GM08714 (cell line): Measurements from ENCODE around the gene IGF1R.

ENCODE experiments used
- H3K4me3 ChIP-seq: fragments of 200-500 bp; sonication (Bioruptor generic); 2 replicates; pipeline ENCODE4 v1.5.1; 2014; ENCODE audit warnings: mild to moderate bottlenecking, low read length, inconsistent platforms
- ZNF274 ChIP-seq: IDR thresholded peaks from 2 replicates; pipeline ENCODE4 v1.6.1; 2012; ENCODE audit warnings: mild to moderate bottlenecking, low read depth, low read length

Gene IGF1R

DNA sequence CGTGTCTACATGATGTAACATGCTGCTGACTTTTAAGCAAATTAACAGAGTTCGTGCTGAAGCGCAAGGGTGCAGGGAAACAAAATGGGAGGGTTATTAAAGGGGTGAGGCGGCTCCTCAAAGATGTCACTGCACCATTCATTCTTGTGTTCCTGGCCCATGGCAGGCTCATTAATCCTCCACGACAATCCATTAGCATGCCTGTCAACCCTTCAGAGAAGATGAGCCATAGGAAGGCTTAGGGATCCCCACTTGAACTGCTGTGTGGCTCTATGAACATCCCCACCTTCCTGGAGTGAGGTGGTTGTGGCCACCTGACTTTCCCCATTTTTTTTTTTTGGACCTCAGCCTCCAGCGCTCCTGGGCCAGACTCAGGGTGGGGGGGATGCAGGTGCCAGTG lies 45.8 kb downstream of the IGF1R start:
- no peak for TF ChIP-seq ZNF274
- no peak overlapping the region for H3K4me3 ChIP-seq

DNA sequence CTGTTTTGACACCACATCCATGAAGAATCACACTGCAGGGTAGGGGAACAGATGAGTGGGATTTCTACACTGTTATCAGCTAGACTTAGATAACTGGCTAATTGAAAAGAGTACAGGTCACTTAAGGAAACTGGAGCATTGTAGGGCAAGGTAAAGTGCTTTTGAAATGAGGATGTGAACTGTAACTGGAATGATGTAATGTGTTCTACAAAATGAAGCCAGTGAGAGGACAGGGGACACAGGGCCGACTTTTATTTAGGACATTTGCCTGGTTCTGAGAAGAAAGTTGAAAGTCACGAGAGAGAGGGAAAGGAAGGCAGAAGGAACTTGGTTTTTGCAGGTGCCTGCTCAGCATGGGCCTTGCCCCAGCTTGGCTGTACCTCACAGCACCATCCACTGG lies 50.5 kb downstream of the IGF1R start:
- TF ChIP-seq ZNF274: no peak
- no peak overlapping the region for H3K4me3 ChIP-seq

DNA sequence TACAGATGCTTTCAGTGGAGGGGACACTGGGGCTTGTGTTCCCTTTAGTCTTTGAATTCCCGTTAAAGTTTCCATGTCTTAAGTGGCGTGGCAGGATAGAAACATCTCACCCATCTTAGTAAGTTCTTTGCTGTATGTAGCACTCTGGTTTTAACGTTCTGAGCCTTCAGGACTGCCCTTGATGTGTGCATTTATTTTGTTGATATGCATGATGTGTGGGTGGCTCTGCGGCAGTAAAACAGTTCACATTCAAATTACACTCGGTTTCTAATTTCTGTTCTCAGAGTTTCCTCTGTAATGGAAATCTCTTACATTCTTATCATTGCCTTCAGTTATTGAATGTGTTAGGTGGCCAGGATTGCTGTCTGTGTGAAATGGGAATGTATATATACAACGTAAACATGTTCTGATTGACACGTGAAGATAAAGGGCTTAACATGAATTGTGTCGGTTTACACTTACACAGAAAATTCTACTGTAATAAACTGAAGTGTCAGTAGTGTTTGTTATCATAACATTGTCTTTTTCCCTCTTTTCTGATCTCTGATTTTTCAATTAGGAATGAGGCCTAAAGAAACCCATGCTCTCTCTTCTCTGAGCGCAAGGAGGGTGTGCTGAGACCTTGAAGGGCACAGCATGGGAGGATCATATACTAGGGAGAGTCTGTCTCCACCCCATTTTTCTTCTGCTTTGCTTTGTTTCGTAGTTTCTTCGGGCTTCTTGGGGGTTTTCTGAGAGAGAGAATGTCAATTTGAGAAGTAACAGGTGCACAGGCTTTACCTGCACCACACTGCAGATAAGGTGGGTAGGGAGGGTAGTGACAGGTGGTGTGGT lies 51.5 kb downstream of the IGF1R start:
- no peak for TF ChIP-seq ZNF274

DNA sequence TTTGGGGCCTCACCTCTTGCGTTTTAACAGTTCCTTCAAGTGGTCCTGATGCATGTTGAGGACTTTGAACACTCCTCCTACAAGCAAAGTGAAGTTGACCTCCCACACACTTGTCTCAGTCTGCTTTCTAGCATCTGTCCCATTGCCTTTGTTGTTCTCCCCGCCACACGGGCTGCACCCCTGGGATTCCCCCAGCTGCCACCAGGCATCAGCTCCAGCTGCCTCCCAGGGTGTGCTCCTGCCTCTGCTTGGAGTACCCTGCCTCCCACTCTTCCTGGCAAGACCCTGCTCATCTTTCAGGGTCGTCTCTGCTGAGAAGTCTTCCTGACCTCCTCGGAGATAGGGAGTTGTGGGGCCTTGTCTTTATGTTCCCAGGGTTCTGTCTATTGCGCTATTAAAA lies 52.2 kb downstream of the IGF1R start:
- TF ChIP-seq ZNF274: no peak
- H3K4me3 ChIP-seq: no peak overlapping the region

More for the DNA sequence above, 51.5 kb downstream of the IGF1R start:
- H3K4me3 ChIP-seq: no peak overlapping the region

DNA sequence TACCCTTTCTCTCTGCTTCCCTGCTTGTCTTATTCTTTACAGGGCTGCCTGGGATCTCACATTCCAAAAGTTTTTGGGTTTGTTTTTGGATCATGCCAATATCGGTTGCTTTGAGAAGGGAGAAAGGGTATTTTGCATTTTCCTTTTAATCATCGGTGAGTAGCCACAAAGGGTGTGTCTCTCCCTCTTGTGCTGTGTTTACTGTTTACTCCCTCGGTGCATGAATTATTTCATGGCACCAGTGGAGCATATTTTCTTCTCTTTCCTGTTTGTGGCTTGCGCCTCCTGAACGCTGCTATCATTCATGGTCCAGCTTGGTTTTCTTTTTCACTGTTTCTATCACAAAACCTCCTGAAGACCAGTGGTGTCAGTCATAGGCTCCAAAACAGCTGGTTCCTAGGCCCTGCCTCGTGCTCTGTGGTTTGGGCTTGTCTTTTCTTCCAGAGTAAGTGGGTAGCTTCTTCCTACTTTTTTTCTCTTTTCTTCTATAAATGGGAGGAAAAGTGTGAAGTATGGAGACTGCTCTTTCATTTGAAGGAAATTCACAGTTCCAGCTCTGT lies 54.9 kb downstream of the IGF1R start:
- no peak for TF ChIP-seq ZNF274
- H3K4me3 ChIP-seq: no peak overlapping the region

DNA sequence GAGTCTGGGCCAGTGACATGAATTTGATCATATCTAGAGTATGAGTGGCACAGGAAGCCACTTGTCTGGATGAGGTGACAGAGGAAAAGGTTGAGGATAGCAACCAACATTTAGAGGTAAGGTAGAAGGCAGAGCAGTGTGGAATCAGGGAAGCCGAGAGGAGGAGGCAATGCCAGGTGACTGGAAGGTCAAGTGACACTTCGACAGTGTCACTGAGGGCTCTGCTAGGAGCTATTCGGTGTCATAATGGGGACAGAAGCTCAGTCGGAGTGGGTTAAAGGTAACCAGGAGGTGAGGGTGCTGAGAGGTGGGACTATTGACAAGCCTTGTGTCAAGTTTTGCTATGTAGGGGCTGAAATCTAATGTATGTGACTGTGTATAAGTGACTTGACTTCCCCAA lies 56.7 kb downstream of the IGF1R start:
- TF ChIP-seq ZNF274: no peak
- H3K4me3 ChIP-seq: no peak overlapping the region

DNA sequence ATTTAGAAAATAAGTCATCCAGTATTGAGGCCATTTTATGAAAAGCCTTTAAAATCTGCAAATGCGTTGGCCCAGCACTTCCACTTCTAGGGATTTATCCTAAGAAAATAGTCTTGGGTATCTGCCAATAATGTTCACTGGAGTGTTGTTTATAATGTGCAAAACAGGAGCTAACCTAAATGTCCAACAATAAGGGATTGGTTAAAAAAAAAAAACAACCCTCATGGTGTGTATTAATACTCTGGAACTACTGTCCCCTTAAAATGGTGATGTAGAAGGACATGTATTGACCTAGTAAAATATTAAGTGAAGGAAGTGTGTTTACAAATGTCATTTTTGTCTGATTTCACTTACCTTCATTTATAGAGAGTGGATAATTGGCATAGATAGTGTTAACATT lies 58.0 kb downstream of the IGF1R start:
- no peak for TF ChIP-seq ZNF274
- H3K4me3 ChIP-seq: no peak overlapping the region

DNA sequence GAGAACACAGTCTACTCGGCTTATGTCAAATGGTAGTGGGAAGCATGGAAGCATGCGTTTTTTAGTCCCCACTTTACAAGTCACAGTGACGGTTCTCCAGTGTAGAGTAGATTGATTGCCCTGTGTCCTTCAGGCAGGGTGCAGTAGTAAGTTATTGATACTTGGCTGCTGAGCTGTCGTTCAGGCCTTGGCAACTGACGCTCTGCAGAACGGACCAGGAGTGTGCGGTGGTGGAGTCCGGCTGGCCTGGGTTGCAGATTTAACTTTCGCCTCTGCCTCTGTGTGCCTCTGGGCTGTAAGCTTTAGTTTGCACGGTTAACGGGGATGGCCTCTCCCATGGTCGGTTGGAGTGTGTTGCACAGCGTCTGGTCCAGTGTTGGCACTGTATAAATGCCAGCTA lies 58.6 kb downstream of the IGF1R start:
- no peak for TF ChIP-seq ZNF274
- H3K4me3 ChIP-seq: no peak overlapping the region

DNA sequence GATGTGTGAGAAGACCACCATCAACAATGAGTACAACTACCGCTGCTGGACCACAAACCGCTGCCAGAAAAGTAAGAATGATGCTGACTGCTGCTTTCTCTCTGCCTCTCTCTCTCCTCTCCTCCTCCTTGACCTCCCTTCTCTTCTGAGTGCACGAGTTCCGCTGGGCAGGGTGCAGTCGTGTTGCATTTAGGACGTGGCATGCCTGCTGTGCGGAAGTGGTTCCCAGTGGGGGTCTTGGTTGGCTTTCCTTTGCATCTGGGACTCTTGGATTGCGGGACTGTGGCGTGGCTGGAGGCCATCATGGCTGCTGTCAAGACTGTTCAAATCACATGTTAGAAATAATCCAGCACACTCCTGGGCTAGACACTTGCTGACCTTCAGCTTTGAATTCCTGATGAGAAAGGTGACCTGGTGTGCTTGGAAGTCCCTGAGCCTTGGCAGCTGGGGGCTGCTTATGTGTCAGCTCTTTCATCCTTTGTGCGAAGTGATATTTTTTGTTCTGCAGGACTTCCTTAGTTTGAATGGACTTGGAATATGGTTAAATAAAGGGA lies 59.8 kb downstream of the IGF1R start:
- TF ChIP-seq ZNF274: no peak
- H3K4me3 ChIP-seq: no peak overlapping the region

DNA sequence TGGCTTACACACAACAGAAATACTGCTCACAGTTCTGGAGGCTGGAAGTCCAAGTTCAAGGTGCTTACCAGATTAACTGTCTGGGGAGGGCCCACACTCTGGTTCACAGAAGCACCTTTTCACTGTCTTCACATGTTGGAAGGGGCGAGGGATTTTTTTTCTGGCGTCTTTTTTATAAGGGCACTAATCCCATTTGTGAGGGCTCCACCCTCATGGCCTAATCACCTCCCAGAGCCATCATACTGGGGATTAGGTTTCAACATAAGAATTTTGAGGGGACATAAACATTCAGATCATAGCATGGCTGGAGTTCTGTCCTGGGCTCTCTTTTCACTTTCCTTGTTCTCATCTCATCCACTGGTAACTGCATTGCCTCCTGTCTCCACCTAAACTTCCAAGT lies 63.5 kb downstream of the IGF1R start:
- no peak overlapping the region for H3K4me3 ChIP-seq
- no peak for TF ChIP-seq ZNF274

DNA sequence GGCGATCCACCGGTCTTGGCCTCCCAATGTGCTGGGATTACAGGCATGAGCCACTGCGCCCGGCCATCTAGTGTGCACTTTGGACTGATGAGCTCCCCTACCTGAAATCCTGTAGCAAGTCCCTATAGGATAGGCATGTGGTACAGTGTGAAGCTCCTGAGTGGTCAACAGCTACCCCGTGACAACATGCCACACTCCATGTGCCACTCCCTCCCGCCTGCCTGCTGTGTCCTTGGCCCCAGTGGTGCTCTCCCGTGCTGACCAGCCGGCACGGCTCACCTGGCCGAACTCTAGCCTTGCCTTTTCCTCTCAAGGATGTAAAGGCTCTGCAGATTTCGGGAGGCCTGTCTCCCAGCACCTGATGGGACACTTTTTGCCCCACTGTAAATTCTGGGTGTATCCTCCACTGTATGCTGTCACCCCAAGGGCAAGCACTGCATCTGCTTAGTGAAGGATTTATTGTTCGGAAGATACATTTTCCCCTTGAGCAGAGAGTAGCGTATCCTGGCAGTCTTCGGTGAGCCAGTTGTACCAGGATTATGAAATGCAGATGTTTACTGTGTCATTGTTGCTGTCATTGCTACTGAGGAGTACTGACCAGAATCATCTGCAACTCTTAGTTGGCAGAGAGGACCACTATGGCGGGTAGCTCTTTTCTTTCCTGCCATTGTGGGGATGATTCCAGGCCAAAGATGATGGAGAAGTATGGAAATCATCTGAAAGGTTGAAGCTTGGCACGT lies 64.7 kb downstream of the IGF1R start:
- no peak for TF ChIP-seq ZNF274

DNA sequence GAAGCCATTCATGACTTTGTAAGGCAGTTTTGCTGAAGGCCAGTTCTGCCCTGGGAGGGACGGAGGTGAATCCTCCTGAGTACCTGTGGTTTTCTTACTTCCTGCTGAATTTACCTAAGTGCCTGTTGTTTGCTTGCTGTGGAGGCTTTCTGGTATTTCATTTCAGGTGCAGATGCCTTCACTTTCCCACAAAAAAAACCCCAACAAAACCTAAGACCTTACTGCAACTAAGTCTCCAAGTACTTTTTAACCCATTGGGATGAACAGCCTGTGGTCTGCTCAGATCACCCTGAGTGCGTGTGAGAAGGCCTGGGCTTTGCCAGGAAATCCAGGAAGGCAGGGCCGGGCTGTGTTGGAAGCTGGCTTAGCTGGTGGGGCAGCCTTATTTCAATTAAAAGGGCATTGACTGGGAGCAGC lies 65.3 kb downstream of the IGF1R start:
- H3K4me3 ChIP-seq: no peak overlapping the region
- TF ChIP-seq ZNF274: no peak

More for the DNA sequence above, 64.7 kb downstream of the IGF1R start:
- H3K4me3 ChIP-seq: no peak overlapping the region

DNA sequence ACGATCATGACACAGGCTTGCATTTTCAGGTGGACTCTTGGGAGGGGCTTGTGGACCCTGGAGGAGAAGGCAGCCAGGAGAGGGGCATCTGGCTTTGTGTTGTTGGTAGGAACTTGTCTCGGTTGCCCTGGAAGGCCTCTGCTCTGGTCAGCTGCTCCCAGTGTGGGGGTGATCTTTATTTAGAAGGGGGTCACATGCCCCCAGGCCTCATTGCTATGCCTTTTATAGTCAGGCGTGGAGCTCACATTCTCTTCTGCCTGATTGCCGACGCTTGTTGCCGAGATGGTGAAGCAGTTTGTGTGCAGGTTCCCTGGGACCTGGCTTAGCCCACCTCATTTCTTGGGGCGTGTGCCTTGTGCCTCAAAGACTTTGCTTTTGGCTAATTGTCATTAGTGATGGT lies 66.6 kb downstream of the IGF1R start:
- TF ChIP-seq ZNF274: no peak
- no peak overlapping the region for H3K4me3 ChIP-seq

DNA sequence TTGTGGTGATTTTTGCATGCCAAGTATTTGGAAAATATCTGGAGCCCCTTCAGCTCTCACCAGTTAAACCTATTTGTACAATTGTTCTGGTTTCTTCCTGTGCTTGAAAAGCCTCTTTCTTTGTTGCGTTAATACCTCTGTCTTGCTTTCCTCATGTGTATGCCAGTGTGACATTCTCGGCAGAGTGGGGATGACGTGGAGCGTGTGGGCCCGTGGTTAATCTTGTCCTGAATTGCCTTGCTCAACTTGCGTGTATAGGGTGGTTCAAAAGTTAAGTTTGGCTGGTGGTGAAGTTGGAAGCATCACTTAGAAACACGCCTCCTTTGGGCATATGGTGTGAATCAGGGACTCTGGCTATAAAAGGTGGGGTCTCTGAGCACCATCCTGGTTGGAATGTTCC lies 67.1 kb downstream of the IGF1R start:
- no peak for TF ChIP-seq ZNF274
- no peak overlapping the region for H3K4me3 ChIP-seq
